HFFc6 (cell line): ENCODE results near the gene PRAF2. TPM values are rescaled to one million over a fixed set of nuclear protein-coding genes. Genes with fewer than 3 reads are reported as not detected.

ENCODE experiments used
- DNase-seq: peaks from one replicate; pipeline ENCODE4 v3.0.0-alpha.2; 2018
- H3K27ac Mint-ChIP-seq: 2 replicates; pipeline ENCODE4 v1.8.0; 2020; ENCODE audit warnings: mild to moderate bottlenecking, mixed read lengths
- H3K27me3 Mint-ChIP-seq: 2 replicates; pipeline ENCODE4 v1.8.0; 2021; ENCODE audit warnings: mild to moderate bottlenecking, moderate library complexity, mixed read lengths; ENCODE audit not compliant: insufficient read depth
- H3K36me3 Mint-ChIP-seq: 2 replicates; pipeline ENCODE4 v1.8.0; 2021; ENCODE audit warnings: low read depth, mixed read lengths
- H3K4me1 Mint-ChIP-seq: 2 replicates; pipeline ENCODE4 v1.8.0; 2020; ENCODE audit warnings: low read depth, mixed read lengths
- H3K4me3 Mint-ChIP-seq: 2 replicates; pipeline ENCODE4 v1.8.0; 2020; ENCODE audit warnings: mild to moderate bottlenecking, moderate library complexity, mixed read lengths
- H3K9me3 Mint-ChIP-seq: 2 replicates; pipeline ENCODE4 v1.8.0; 2020; ENCODE audit warnings: mild to moderate bottlenecking, mixed read lengths
- total RNA-seq, 6 experiments: library from RNA; stranded (reverse); fragmentation: NEBNext Ultra II Directional; extraction: Animal tissue kit (Norgen Biotek cat#: 25700); gene quantifications; 2 replicates in 1 of 6; 3 replicates in 5 of 6; pipeline ENCODE4 v1.2.3, GENCODE V29; 2021
- TF ChIP-seq, protein P1 (sequence below): fragments of 200-600 bp; sonication (generic); IDR thresholded peaks from 2 replicates; pipeline ENCODE4 v1.5.0; 2021; ENCODE audit warnings: antibody characterized with exemption, mild to moderate bottlenecking

Gene PRAF2
- total RNA-seq, 6 experiments from 2014 or later = 68.0 to 100 (median 76.7) TPM

DNA sequence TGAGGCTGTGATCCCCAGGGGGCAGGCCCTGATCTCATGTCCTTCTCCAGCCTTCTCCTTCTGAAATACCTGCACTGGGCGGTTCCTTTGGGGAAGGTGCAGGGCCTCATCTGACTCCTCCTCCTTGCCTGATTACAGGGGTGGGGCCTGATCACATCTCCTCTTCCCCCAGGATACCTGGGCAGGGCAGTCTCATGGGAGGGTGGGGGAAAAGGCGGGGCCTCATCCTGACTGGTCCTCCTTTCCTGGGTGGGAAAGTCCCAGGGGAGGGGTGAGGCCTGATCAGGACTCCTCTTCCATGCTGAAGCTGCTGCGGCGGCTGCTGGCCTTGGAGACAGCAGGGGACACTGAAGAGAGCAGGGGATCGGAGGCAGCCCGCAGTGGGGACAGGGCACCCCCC is 43.9 kb downstream of the PRAF2 start:
- no peak overlapping the region for H3K4me3 Mint-ChIP-seq
- H3K27me3 Mint-ChIP-seq = no peaks in the 10 kb centered on the region; the same call in 1 of the 2 replicates
- H3K27ac Mint-ChIP-seq = no peak overlapping the region
- TF ChIP-seq, protein P1, sequence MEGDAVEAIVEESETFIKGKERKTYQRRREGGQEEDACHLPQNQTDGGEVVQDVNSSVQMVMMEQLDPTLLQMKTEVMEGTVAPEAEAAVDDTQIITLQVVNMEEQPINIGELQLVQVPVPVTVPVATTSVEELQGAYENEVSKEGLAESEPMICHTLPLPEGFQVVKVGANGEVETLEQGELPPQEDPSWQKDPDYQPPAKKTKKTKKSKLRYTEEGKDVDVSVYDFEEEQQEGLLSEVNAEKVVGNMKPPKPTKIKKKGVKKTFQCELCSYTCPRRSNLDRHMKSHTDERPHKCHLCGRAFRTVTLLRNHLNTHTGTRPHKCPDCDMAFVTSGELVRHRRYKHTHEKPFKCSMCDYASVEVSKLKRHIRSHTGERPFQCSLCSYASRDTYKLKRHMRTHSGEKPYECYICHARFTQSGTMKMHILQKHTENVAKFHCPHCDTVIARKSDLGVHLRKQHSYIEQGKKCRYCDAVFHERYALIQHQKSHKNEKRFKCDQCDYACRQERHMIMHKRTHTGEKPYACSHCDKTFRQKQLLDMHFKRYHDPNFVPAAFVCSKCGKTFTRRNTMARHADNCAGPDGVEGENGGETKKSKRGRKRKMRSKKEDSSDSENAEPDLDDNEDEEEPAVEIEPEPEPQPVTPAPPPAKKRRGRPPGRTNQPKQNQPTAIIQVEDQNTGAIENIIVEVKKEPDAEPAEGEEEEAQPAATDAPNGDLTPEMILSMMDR = no peak
- H3K4me1 Mint-ChIP-seq = peaks cover 7% of the 10 kb centered on the region; the same call in 1 of the 2 replicates
- no peak for DNase-seq
- H3K36me3 Mint-ChIP-seq = peaks cover 20% of the 10 kb centered on the region
- H3K9me3 Mint-ChIP-seq = no peaks in the 10 kb centered on the region

Other genes starting within 250 kb of the PRAF2 start
- gene ERAS, start 247.5 kb downstream of the PRAF2 start, total RNA-seq = not detected
- gene PCSK1N, start 238.4 kb downstream of the PRAF2 start, total RNA-seq = not detected
- gene TIMM17B, start 176.2 kb downstream of the PRAF2 start, total RNA-seq = 10 to 100 TPM; 53.0 to 65.2 (median 61.6) TPM
- gene PQBP1, start 176.1 kb downstream of the PRAF2 start, total RNA-seq = 10 to 100 TPM; 66.3 to 82.1 (median 71.1) TPM
- 10 to 100 TPM; 45.0 to 53.7 (median 47.0) TPM for gene SLC35A2, start 162.4 kb downstream of the PRAF2 start, total RNA-seq
- gene PIM2, start 155.0 kb downstream of the PRAF2 start, total RNA-seq = 1 to 10 TPM; 5.8 to 7.5 (median 6.5) TPM
- 10 to 100 TPM; 47.6 to 55.0 (median 52.7) TPM for gene OTUD5, start 116.4 kb downstream of the PRAF2 start, total RNA-seq
- 1 to 10 TPM; 3.0 to 6.2 (median 5.4) TPM for gene KCND1, start 102.2 kb downstream of the PRAF2 start, total RNA-seq
- 10 to 100 TPM; 23.2 to 32.1 (median 27.5) TPM for gene GRIPAP1, start 71.7 kb downstream of the PRAF2 start, total RNA-seq
- gene TFE3, start 30.6 kb downstream of the PRAF2 start, total RNA-seq = 10 to 100 TPM; 76.6 to 89.1 (median 83.9) TPM
- gene CCDC120, start 15.0 kb downstream of the PRAF2 start, total RNA-seq = under 1 TPM in 4 of 6 experiments, not detected in 2; 0.05 to 0.62 (median 0.24) TPM
- gene WDR45, start 5.9 kb upstream of the PRAF2 start, total RNA-seq = 10 to 100 TPM; 37.4 to 46.6 (median 41.0) TPM
- 10 to 100 TPM; 20.6 to 27.0 (median 23.7) TPM for gene GPKOW, start 49.7 kb upstream of the PRAF2 start, total RNA-seq
- 1 to 10 TPM in 5 of 6 experiments, under 1 TPM in 1; 0.94 to 1.9 (median 1.1) TPM for gene MAGIX, start 88.8 kb upstream of the PRAF2 start, total RNA-seq
- gene PLP2, start 97.9 kb upstream of the PRAF2 start, total RNA-seq = 100 to 1,000 TPM; 163 to 214 (median 178) TPM
- 10 to 100 TPM in 3 of 6 experiments, 1 to 10 TPM in 3; 8.0 to 10.7 (median 9.7) TPM for gene PRICKLE3, start 112.4 kb upstream of the PRAF2 start, total RNA-seq
- gene SYP, start 126.2 kb upstream of the PRAF2 start, total RNA-seq = under 1 TPM; 0.11 to 0.34 (median 0.24) TPM
- gene CACNA1F, start 159.3 kb upstream of the PRAF2 start, total RNA-seq = not detected
- gene CCDC22, start 161.5 kb upstream of the PRAF2 start, total RNA-seq = 10 to 100 TPM; 12.9 to 16.3 (median 15.1) TPM
- gene FOXP3, start 190.7 kb upstream of the PRAF2 start, total RNA-seq = under 1 TPM in 3 of 6 experiments, not detected in 3; 0.09 to 0.16 (median 0.14) TPM
- 1 to 10 TPM; 2.4 to 4.5 (median 4.1) TPM for gene PPP1R3F, start 195.8 kb upstream of the PRAF2 start, total RNA-seq
- not detected for gene GAGE10, start 229.6 kb upstream of the PRAF2 start, total RNA-seq
- gene GAGE12J, start 248.0 kb upstream of the PRAF2 start, total RNA-seq = not detected